ENCODE measurements around the gene DNAJB1. TPM values are rescaled to one million over a fixed set of nuclear protein-coding genes. Genes with fewer than 3 reads are reported as not detected.

The DNAJB1 gene
- total and polyA plus RNA-seq, 10 of the 15 experiments (the other 5 are each of a cell fraction or from before 2014, with no cell fraction given) = 4.8 to 65.8 (median 34.9) TPM

- TF ChIP-seq MTA3 (IDR thresholded peaks at IDR 0.05; ENCODE audit: borderline replicate concordance, low read length) = no peak
- no peak for TF ChIP-seq SMC3 (IDR thresholded peaks at IDR 0.05; ENCODE audit: borderline replicate concordance, low read length)
- TF ChIP-seq POU2F2 (IDR thresholded peaks at IDR 0.05; ENCODE audit: borderline replicate concordance, low read depth, low read length) = no peak
- no peak for TF ChIP-seq JUND (IDR thresholded peaks at IDR 0.05; ENCODE audit: low read depth, low read length)
- no peak for TF ChIP-seq GATAD2B (conservative IDR thresholded peaks at IDR 0.05; ENCODE audit: low read depth)
- no peak for TF ChIP-seq ZNF274 (IDR thresholded peaks at IDR 0.05; ENCODE audit: insufficient read depth, insufficient read length)
- no peak for TF ChIP-seq IRF5 (IDR thresholded peaks at IDR 0.05; ENCODE audit: borderline replicate concordance)
- TF ChIP-seq ZBTB33 (IDR thresholded peaks at IDR 0.05) = no peak
- no peak for TF ChIP-seq CHD1 (IDR thresholded peaks at IDR 0.05; ENCODE audit: low read depth, low read length)
- TF ChIP-seq TARDBP (IDR thresholded peaks at IDR 0.05; ENCODE audit: borderline replicate concordance) = no peak
Observed at GRCh38 chr19:14512406-14512961, 5.7 kb downstream of the DNAJB1 start (continued).

GRCh38 chr19:14511229-14511593, 7.0 kb downstream of the DNAJB1 start:
- FAIRE-seq (no peak), ATAC-seq (no peak), DNase-seq (ENCODE audit: low read depth, low spot score) (no peak)
- Histone ChIP-seq H3K79me2 (ENCODE audit: control insufficient read depth, insufficient read depth, low read length) (peaks cover 10% of the 10 kb centered on the region), H3K4me1 (ENCODE audit: control insufficient read depth, insufficient read depth, low read length) (peaks cover 8% of the 10 kb centered on the region), H3K4me2 (ENCODE audit: control insufficient read depth, insufficient read depth) (no peak overlapping the region), H3K36me3 (ENCODE audit: control insufficient read depth in 2 of 2, insufficient read depth in 2 of 2, low read length in 1 of 2) (peaks cover 3 to 11% of the 10 kb centered on the region in 2 experiments; a peak in 3 of 4 replicates), H2AFZ (ENCODE audit: control insufficient read depth, low read depth, low read length) (no peak overlapping the region), H3K9me3 (replicated peaks; ENCODE audit: control insufficient read depth, insufficient read depth, low read length) (no peaks in the 10 kb centered on the region), H4K20me1 (ENCODE audit: control insufficient read depth, insufficient read depth) (no peaks in the 10 kb centered on the region; the same call in 1 of the 2 replicates), H3K4me3 (no peak overlapping the region), H3K27ac (ENCODE audit: control insufficient read depth, insufficient read depth) (no peak overlapping the region), H3K9ac (ENCODE audit: control insufficient read depth, insufficient read depth, low read length) (no peak overlapping the region), H3K27me3 (replicated peaks in 1 of 2; ENCODE audit: control insufficient read depth in 2 of 2, insufficient read depth in 2 of 2, low read length in 1 of 2) (no peaks in the 10 kb centered on the region)
- TF ChIP-seq IRF3 (IDR thresholded peaks at IDR 0.05) = no peak
- TF ChIP-seq NFIC (IDR thresholded peaks at IDR 0.05; ENCODE audit: low read depth, low read length) = no peak
- no peak for TF ChIP-seq ZNF274 (IDR thresholded peaks at IDR 0.05; ENCODE audit: insufficient read depth, insufficient read length)
- no peak for TF ChIP-seq ETV6 (conservative IDR thresholded peaks at IDR 0.05 in 1 of 2, IDR thresholded peaks at IDR 0.05 in 1 of 2; ENCODE audit: borderline replicate concordance in 1 of 2, low read depth in 1 of 2)
- TF ChIP-seq ZBED1 (IDR thresholded peaks at IDR 0.05; ENCODE audit: borderline replicate concordance) = no peak
- no peak for TF ChIP-seq HDGF (IDR thresholded peaks at IDR 0.05)
- no peak for TF ChIP-seq USF2 (IDR thresholded peaks at IDR 0.05; ENCODE audit: borderline replicate concordance, low read depth, low read length)
- 81% methylated on average over 4 of the region's 4 CpGs for WGBS (ENCODE audit: insufficient coverage, insufficient replicate concordance, low lambda C conversion rate, missing lambda C conversion rate)
- POLR2A ChIA-PET = interaction anchor here (0.7 kb wide), 1 partner anchor 649 kb away, joined by 3 read pairs; no protein-coding TSS in a partner anchor
- intact Hi-C loops (cut with micrococcal nuclease; ENCODE audit: unreplicated experiment) (no loop called here), in situ Hi-C loops (cut with MboI) (no loop called here)
- RAD21 ChIA-PET (ENCODE audit: unreplicated experiment) = no interaction called here
- CTCF ChIA-PET = no interaction called here
- no TSS peak for BruUV-seq (replicated peaks)
- SMC1A ChIA-PET (ENCODE audit: uncharacterized antibody, unreplicated experiment) = no interaction called here
